GM23338 (cell line): ENCODE results near the gene NUP153.
"Not testable (repeated sequence)": the region's sequence is repeated elsewhere in the genome, so short reads cannot be mapped to it uniquely, and the experiment has no call there.

Experiments
- CREB1 ChIP-seq: fragments of 250-450 bp; sonication (Bioruptor Pico); IDR thresholded peaks from 2 replicates; pipeline ENCODE4 v1.5.0; 2020; ENCODE audit warnings: low read depth, mild to moderate bottlenecking, moderate library complexity
- CTCF ChIP-seq, 2 experiments: fragments of 200-600 bp in 1 of 2; sonication (generic) in 1 of 2; conservative IDR thresholded peaks; 2 replicates each; pipeline versions ENCODE4 v1.5.1 to v1.6.1; 2016 to 2017; ENCODE audit warnings: antibody characterized with exemption in 2 of 2, low read depth in 2 of 2, mild to moderate bottlenecking in 2 of 2, moderate library complexity in 1 of 2
- ETS1 ChIP-seq: IDR thresholded peaks from 2 replicates; pipeline ENCODE4 v1.6.1; 2016; ENCODE audit warnings: antibody characterized with exemption
- EZH2 ChIP-seq: fragments of 200-600 bp; sonication (generic); IDR thresholded peaks from one replicate; pipeline ENCODE4 v1.8.0; 2017; ENCODE audit warnings: antibody characterized with exemption, mild to moderate bottlenecking, low read depth; ENCODE audit not compliant: unreplicated experiment
- EZH2phosphoT487 ChIP-seq: fragments of 200-600 bp; sonication (generic); IDR thresholded peaks from one replicate; pipeline ENCODE4 v1.8.1; 2018; ENCODE audit warnings: antibody characterized with exemption; ENCODE audit not compliant: unreplicated experiment
- JUNB ChIP-seq: IDR thresholded peaks from one replicate; pipeline ENCODE4 v1.6.1; 2016; ENCODE audit warnings: antibody characterized with exemption; ENCODE audit not compliant: unreplicated experiment
- POLR2AphosphoS5 ChIP-seq: IDR thresholded peaks from 2 replicates; pipeline ENCODE4 v1.6.1; 2016; ENCODE audit warnings: antibody characterized with exemption, low read depth
- REST ChIP-seq: IDR thresholded peaks from one replicate; pipeline ENCODE4 v1.6.1; 2018; ENCODE audit warnings: antibody characterized with exemption; ENCODE audit not compliant: unreplicated experiment
- ZNF331 ChIP-seq: fragments of 250-450 bp; sonication (Bioruptor Pico); IDR thresholded peaks from 2 replicates; pipeline ENCODE4 v1.5.0; 2020; ENCODE audit warnings: low read depth, mild to moderate bottlenecking, moderate library complexity

- not testable (repeated sequence) for TF ChIP-seq CTCF (conservative IDR thresholded peaks at IDR 0.05; ENCODE audit: low read depth in 2 of 2); EZH2; POLR2AphosphoS5; CREB1 (CRISPR knock-in tag); JUNB; ZNF331 (CRISPR knock-in tag); REST; ETS1; EZH2phosphoT487
Measured at GRCh38 chr6:17708035-17708434, 1.3 kb upstream of the NUP153 start.
